NCI-H146 (cell line): ENCODE measurements around the gene TAPBP.
"Not testable (repeated sequence)": the region's sequence is repeated elsewhere in the genome, so short reads cannot be mapped to it uniquely, and the experiment has no call there.

ENCODE experiments used
- DNase-seq: peaks from one replicate; lab custom pipeline; 2025; lab: John Stamatoyannopoulos, UW

TAPBP gene

DNA sequence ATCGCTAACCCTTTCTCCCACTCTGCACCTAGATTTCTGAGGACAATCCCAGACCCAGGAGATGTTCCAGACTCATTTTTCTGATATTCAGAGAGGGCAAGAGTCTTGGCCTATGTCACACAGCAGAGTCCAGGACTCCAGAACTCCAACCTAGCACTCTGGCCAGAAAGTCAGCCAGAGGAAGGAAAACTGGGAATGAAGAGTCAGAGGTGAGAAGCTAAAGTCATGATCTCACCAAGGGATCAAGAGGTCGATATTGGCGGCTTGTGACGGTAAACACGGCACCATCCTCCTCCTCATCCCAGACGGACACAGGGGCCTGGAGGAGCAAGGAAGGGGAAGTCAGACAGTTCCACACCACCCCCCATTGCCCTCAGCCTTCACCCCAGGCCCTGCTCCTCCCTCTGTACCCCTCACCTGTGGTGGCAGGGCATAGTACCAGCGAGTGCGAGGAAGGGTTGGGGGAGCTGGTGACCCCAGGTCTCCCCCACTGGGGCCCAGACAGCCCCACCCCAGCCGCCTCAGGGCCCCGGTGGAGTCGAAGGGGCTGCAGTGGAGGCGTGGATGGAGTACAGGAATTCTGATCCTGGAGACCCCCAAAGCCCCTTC is 17.0 kb downstream of the TAPBP start:
- no peak for DNase-seq

- no peak for DNase-seq
Measured at GRCh38 chr6:33295621-33296369, 18.1 kb downstream of the TAPBP start.

GRCh38 chr6:33294086-33294823 is 19.6 kb downstream of the TAPBP start:
- no peak for DNase-seq

GRCh38 chr6:33292996-33293682 is 20.7 kb downstream of the TAPBP start:
- DNase-seq, result no peak

DNA sequence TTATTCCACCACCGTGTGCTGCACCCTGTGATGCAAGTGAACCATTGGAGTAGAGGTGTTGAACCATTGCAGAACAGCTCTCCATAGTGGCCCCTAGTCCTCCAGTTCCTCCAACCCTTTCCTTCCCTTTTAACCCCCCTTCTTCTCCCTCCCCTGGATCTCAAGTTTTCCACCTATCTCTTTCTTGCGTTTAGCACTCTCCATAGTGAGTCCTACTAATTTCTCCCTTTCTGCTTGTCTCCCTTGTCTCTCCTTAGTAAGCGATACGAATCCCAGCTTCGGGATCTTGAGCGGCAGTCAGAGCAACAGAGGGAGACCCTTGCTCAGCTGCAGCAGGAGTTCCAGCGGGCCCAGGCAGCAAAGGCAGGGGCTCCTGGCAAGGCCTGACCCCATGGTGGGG is 23.4 kb downstream of the TAPBP start:
- DNase-seq, result no peak

GRCh38 chr6:33289784-33290315 is 24.0 kb downstream of the TAPBP start:
- DNase-seq, result no peak

DNA sequence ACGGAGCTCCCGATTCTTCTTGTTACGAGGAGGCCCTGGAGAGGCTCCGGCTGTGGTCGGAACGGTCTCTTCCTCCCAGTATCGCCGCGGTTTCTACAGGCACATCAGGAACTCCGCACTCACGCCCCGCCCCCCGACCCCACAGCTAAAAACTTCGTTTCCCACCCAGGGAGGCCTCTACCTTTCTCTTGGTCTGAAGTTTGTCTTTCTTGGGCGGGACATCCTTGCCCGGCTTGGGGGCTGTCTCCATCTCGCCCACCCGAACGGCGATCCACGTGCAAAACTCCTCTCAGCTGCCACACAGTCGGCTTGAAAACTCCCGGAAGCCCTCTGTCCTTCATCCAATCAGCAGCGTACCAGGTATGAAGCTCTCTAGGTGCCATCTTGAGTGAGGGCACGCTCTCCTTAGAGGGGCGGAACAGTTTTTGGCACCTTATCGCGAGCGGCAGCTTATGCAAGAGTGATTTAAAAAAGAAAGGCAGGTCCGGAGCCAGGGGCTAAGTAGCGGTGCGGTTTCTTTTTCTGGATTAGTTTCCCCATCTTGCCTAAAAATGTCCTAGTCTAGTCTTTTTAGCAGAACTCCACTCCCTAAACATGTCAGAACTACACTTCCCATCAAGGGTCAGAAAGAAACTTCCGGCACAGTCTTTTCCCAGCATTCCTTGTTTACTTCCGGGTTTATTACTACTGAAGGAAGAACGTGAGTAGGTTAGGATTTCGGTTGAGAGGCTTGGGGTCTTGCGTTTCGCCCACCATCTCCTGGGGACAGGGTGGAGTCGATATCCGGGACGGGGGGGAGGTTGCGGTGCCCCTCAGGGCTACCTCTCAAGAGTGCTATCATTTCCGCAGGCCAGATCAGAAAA is 24.7 kb downstream of the TAPBP start, which contains the start of the genes PFDN6 and WDR46:
Gene PFDN6 (plus strand): TSS at position 681 of the 863 bp plus-strand sequence. CDS start 256 bp downstream, outside the sequence.
Gene WDR46 (minus strand): TSS at position 319 of the 863 bp plus-strand sequence. CDS start 69 bp downstream, at position 250.
- peak; percentile 83 for DNase-seq

GRCh38 chr6:33288141-33288920 is 25.5 kb downstream of the TAPBP start:
- DNase-seq, result no peak

DNA sequence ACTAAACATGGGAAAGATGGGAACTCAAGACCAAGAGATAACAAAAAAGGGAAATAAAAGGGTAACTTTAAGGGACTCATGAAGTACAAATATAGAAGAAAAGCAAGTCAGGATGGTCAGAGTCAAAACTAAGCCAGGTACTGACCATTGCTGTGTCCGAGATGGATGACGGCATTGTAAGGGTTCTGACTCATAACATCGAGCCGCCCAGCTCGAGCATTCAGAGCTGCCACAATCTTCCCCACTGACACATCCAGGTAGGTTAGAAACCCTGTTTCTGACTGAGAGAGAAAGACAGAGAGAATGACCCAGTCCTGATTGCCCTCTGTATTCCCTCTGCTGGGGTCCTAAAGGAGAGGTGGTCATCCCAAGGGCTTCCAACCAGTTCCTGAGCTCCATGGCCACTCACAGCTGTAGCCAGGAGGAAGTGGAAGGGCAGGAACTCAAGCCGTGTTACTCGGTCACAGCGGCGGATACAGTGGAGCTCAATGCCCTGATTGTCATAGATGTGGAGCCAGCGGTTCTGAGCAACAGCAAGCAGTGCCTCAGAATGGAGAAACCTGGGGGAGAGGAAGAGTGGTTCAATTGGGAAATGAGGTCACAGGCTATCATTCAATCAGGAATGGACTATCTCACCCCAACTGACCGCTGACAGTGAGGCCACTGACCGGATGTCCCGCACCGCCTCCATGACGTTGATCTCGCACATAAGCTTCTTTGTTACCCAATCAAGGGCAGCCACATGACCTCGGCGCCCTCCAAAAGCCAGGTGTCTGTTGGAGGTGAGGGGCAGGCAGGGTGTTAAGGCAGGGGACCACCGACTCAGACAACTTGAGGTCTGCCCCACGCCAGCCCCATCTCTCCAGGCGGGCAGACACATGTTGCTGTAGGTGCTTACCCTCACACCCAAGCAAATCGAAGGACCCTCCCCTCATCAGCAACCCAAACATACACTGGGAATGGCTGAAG is 26.6 kb downstream of the TAPBP start:
- DNase-seq, result no peak

GRCh38 chr6:33285214-33285613 is 28.7 kb downstream of the TAPBP start:
- DNase-seq, result not testable (repeated sequence)

- no peak for DNase-seq
Measured at GRCh38 chr6:33280539-33280938, 33.3 kb downstream of the TAPBP start.

GRCh38 chr6:33279971-33280511 is 33.8 kb downstream of the TAPBP start:
- DNase-seq, result peak; percentile 40

- no peak for DNase-seq
Measured at GRCh38 chr6:33279257-33279695, 34.6 kb downstream of the TAPBP start.

GRCh38 chr6:33278810-33279209 is 35.1 kb downstream of the TAPBP start:
- no peak for DNase-seq

DNA sequence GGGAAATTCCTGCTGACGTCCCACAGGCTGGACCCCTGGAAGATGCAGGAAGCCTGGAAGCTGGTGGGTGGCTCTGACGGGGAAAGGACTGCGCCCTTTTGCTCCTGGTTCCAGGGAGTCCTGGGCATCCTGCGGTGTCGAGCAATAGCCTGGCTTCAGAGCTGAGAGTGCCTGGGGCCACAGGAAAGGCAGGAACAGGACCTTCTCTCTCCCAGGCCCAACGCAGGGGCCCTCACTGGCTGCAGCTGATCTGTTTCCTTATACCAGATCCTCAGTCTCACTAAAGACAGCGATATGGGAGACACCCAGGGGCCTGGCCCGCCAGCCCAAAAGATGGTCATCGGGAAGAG is 35.5 kb downstream of the TAPBP start:
- DNase-seq, result no peak

- DNase-seq, result no peak
Measured at GRCh38 chr6:33277663-33278391, 36.1 kb downstream of the TAPBP start.

DNA sequence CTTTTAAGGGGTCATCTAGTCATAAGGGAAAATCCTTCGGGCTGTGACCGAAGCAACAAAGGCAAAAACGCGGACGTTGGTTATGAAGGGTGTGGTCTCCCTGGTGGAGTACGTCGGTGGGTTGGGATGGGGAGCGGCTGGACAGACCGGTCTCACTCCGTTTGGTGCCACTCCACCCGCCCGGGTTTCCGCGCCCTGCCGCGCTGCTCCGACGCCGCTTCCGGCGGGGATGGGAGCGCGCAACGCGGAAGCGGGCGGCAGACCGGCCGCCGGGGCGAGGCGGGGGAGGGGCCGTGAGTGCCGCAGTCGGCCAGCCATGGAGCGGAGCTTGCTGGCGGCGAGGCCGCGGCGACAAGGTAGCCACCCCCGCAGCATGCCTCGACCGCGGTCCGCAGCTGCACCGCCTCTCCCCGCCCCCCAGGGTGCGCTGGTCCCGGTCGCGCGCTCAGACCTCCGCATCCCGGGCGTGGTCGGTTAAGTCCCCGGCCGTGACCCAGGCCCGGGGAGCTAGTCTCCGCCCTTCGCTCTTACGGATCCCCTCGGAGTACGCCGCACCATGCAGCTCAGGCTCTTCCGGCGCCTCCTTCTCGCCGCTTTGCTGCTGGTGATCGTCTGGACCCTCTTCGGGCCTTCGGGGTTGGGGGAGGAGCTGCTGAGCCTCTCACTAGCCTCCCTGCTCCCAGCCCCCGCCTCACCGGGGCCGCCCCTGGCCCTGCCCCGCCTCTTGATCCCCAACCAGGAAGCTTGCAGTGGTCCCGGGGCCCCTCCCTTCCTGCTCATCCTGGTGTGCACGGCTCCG is 36.8 kb downstream of the TAPBP start, which contains the start of gene B3GALT4:
Gene B3GALT4 (plus strand): TSS at position 260 of the 799 bp plus-strand sequence. CDS start 297 bp downstream, at position 557.
- DNase-seq, result peak; percentile 88
